A549 (cell line): ENCODE data around the gene SNX25.

ENCODE experiments used
- CBX2 ChIP-seq: fragments of 200-600 bp; sonication (generic); IDR thresholded peaks from 2 replicates; pipeline ENCODE4 v1.6.1; 2016; ENCODE audit warnings: low read depth, mild to moderate bottlenecking, borderline replicate concordance
- CHD2 ChIP-seq: fragments of 150-350 bp; IDR thresholded peaks from 2 replicates; pipeline ENCODE4 v1.6.1; 2014; ENCODE audit warnings: low read length; ENCODE audit not compliant: partially characterized antibody
- CTCF ChIP-seq: fragments of >200 bp; sonication (Bioruptor Twin); formaldehyde crosslinking; IDR thresholded peaks from 3 replicates; pipeline ENCODE4 v1.5.1; 2016
- HDAC2 ChIP-seq: fragments of 200-600 bp; sonication (generic); IDR thresholded peaks from 2 replicates; pipeline ENCODE4 v1.6.1; 2016
- MAX ChIP-seq: IDR thresholded peaks from 2 replicates; pipeline ENCODE4 v1.6.1; 2012
- POLR2A ChIP-seq: IDR thresholded peaks from 2 replicates; pipeline ENCODE4 v1.6.1; 2012; ENCODE audit warnings: mild to moderate bottlenecking, low read length
- RAD21 ChIP-seq, 2 experiments: fragments of >200 bp in 1 of 2; sonication (Bioruptor Twin) in 1 of 2; formaldehyde crosslinking in 1 of 2; IDR thresholded peaks in 1 of 2; conservative IDR thresholded peaks in 1 of 2; 2 replicates in 1 of 2; 3 replicates in 1 of 2; pipeline ENCODE4 v1.6.1; 2012 to 2018; ENCODE audit warnings: inconsistent platforms in 1 of 2
- TP53 ChIP-seq: fragments of 250-450 bp; sonication (Bioruptor Pico); IDR thresholded peaks from 2 replicates; pipeline ENCODE4 v1.5.0; 2021; ENCODE audit warnings: mild to moderate bottlenecking, moderate library complexity
- USF2 ChIP-seq: fragments of 450-650 bp; IDR thresholded peaks from 2 replicates; pipeline ENCODE4 v1.6.1; 2014; ENCODE audit warnings: antibody characterized with exemption

- TF ChIP-seq POLR2A (no peak), CTCF (no peak), CHD2 (no peak), USF2 (no peak), CBX2 (no peak), MAX (no peak), HDAC2 (no peak), TP53 (no peak), RAD21 (conservative IDR thresholded peaks at IDR 0.05 in 1 of 2, IDR thresholded peaks at IDR 0.05 in 1 of 2) (no peak)
Measured at GRCh38 chr4:185398618-185399017, 189.2 kb downstream of the SNX25 start.
